Measurements from ENCODE around the gene PRKG1.

The PRKG1 gene

DNA sequence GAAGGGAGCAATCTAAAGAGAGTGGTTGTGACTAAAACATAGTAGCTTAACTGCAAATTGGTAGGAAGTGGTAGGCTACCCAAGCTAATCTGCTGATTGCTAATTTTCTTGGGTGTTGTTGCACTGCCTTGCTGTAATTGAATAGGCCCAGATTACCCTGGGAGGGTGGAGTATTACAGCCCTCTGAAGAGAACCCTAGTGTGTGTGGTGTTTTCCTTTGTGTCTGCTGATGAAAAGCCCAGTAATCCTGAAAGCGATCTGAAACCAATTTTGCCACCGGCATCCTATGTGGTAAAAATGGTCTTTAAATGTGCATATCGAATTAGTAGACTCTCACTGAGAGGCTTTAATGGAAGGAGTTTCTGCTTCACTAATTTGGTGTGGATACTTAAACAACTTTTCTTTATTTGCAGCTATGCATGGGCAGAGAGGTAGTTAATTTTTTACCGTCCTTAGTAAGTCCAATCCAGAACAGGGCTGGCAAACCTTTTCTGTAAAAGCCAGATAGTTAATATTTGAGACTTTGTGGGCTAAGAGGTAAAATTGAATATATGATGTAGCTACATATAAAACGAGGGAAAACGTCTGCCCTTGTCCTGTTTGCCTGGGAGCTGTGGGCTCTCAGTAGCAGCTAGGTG is 532.7 kb downstream of the PRKG1 start:
- no peak for DNase-seq (ENCODE audit: low spot score)

GRCh38 chr10:51607463-51607835 is 533.2 kb downstream of the PRKG1 start:
- DNase-seq (ENCODE audit: low spot score): no peak

GRCh38 chr10:51608211-51608610 is 533.9 kb downstream of the PRKG1 start:
- DNase-seq (ENCODE audit: low spot score): no peak

DNA sequence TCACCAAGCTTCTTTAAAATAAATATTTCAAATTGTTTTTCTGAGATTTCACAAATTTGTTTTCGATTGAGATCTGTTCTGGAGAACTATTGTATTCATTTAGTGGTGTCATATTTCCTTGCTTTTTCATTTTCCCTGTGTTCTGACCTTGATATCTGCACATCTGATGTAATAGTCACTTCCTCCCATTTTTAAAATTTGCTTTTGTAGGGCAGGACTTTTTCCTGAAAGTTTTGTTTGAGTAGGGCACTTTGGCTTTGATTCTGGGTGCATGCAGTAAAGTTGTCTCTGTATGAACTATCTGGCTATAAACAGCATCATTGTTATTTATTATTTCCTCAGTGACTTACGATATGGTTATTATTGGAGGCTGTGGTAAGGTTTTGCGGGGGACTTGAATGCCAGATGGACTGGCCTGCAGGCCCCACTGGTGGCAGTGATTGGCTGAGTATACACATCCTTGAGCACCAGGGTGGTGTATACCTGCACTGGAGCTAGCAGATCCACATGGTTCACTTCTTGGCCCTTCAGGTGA is 541.5 kb downstream of the PRKG1 start:
- no peak for DNase-seq (ENCODE audit: low spot score)

DNA sequence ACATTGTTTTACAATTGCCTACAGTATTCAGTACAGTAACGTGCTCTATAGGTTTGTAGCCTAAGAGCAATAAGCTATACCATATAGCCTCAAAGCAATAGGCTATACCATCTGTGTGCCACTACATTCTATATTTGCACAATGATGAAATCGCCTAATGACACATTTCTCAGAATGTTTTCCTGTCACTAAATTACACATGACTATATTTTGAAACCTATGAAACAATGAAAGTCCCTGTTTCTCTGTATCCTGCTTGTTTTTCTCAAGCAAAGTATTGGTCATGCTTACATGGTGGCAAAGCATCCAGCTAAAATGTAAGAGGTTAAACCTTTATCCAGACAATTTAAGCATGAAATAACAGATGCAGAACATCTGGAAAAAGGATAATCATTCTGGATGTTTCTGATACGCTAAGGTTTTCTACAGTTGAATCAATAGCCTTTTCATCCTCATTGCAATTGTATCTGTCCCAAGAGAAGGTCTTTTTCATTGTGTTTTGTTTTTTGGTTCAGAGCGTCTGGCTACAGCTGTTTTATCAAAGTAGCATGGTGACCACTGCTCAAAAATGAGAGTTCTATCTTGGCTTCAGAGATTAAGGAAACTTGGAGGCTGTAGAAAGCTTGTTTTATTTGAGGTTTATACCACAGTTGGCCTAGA is 543.4 kb downstream of the PRKG1 start:
- DNase-seq (ENCODE audit: low spot score): no peak

DNA sequence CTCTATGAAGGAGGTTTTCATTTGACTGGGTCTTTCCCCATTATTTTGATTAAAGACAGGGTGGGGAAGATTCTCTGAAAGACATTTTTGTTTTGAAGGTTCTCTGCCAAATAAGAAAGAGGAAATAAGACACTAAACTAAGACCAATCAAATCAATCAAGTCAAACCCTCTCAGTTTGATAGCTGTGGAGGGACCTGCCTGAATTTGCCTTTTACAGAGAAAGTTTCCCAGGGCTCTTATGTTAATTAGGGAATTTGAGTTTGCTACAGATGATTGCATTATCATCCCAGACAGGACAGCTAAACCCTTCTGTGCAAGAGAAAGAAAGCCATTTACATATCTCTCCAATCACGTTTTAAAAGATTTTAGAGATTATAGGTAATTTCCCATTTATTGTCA is 545.1 kb downstream of the PRKG1 start:
- DNase-seq (ENCODE audit: low spot score): no peak

- DNase-seq (ENCODE audit: low spot score): no peak
Measured at GRCh38 chr10:51620131-51620530, 545.8 kb downstream of the PRKG1 start.

GRCh38 chr10:51624013-51624412 is 549.7 kb downstream of the PRKG1 start:
- no peak for DNase-seq (ENCODE audit: low spot score)

- DNase-seq (ENCODE audit: low spot score): no peak
Measured at GRCh38 chr10:51629934-51630639, 555.8 kb downstream of the PRKG1 start.

DNA sequence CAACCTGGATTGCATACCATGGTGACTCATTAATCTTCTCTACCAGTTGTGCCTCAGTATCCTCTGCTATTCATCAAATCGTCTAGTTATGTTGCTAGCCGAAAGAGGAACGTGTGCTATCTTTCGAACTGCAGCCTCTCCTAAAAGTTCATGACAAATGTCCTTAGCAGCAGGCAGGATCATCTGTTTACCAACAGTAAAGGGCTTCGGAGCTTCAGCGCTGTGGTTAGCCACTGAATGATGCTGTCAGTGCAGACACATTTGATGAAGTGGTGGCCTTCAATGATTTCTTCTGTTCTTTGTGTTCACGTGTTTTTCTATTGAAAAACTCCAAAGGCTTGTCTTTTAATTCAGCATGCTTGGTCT is 556.3 kb downstream of the PRKG1 start:
- no peak for DNase-seq (ENCODE audit: low spot score)

- DNase-seq (ENCODE audit: low spot score): no peak
Measured at GRCh38 chr10:51635436-51635835, 561.1 kb downstream of the PRKG1 start.

GRCh38 chr10:51638211-51638610 is 563.9 kb downstream of the PRKG1 start:
- no peak for DNase-seq (ENCODE audit: low spot score)

DNA sequence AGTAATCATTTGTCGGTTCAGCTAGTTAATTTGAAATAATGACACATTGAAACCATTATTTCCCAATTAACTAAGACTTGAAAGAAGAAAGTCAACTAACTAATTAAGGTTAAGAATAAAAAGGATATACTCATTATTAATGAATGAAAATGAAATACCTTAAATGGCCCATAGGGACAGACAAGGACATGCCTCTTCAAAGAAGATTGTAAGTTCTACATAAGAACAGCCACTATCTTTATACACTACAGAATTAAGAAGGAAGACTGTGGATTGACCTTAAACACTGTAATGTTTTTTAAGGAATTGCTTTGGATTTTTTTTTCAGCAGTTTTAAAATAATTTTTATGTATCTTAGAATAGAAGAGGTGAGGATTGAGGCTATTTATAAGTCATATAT is 564.5 kb downstream of the PRKG1 start:
- DNase-seq (ENCODE audit: low spot score): no peak

- no peak for DNase-seq (ENCODE audit: low spot score)
Measured at GRCh38 chr10:51640120-51640819, 566.0 kb downstream of the PRKG1 start.

DNA sequence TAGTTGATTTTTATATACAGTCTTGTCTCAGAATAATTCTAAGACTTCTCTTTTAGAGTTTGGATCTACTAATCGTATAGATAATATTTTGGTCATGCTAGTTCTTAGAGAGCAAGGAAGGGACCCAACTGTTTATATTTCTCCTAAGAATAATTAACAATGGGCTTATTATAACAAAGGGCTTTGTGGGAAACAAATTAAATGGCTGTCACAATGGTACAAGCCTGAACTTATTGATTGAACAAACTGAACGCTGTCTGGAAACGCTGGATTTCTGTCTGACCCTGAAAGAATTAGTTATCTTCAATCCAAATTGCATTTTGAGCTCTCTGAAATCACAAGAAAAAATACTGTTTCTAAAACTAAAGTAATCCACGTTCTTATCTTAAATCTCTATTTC is 568.3 kb downstream of the PRKG1 start:
- no peak for DNase-seq (ENCODE audit: low spot score)

- DNase-seq (ENCODE audit: low spot score): no peak
Measured at GRCh38 chr10:51643734-51644133, 569.4 kb downstream of the PRKG1 start.

DNA sequence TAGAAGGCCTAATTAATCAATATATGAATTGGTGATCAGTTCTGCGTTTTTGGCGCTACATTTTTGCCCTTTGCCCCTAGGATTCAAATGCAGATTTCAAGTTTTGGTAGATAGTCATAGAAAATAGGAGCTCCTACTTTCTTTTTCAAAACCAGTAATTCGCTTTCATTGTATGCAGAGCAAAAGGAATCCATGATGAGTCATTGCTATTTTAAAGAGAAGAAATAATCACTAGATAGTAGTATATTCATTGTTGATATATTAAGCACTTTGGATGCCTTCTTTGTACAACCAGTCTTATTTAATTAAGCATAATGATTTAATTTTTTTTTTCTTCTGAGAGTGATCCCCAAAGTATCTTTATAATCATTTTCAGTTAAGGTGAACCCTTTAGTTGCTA is 574.8 kb downstream of the PRKG1 start:
- no peak for DNase-seq (ENCODE audit: low spot score)

- no peak for DNase-seq (ENCODE audit: low spot score)
Measured at GRCh38 chr10:51651063-51651462, 576.8 kb downstream of the PRKG1 start.

DNA sequence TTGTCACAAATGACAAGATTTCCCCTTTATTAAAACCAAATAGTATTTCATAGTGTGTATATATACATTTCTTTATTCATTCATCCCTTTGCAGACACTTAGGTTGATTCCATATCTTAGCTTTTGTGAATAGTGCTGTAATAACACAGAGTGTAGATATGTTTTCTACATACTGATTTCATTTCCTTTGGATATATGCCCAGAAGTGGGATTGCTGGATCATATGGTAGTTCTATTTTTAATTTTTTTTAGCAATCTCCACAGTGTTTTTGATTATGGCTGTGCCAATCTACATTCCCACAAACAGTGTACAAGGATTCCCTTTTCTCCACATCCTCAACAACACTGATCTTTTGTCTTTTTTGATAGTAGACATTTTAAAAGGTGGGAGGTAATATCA is 578.7 kb downstream of the PRKG1 start:
- DNase-seq (ENCODE audit: low spot score): no peak

- DNase-seq (ENCODE audit: low spot score): no peak
Measured at GRCh38 chr10:51654918-51655317, 580.6 kb downstream of the PRKG1 start.

DNA sequence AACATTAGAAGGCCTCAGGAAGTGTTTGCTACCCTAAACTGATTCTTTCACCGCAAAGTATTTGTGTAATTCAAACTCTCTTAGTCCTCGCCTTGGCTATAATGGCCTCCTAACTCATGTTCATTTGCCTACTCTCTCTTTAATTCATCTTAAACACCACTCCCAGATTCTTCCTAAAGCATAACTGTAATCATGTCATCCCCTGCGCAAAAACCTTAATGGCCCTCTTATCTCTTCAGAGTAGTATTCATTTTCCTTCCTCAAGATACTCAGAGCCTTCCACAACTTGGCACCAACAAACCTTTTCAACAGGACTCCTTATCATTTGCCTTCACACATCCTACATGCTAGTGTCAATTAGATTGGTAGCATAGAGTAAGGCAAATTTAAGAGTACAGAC is 582.2 kb downstream of the PRKG1 start:
- DNase-seq (ENCODE audit: low spot score): no peak

- no peak for DNase-seq (ENCODE audit: low spot score)
Measured at GRCh38 chr10:51658000-51658399, 583.7 kb downstream of the PRKG1 start.

- no peak for DNase-seq (ENCODE audit: low spot score)
Measured at GRCh38 chr10:51659344-51659743, 585.1 kb downstream of the PRKG1 start.

Measured in SW480 (cell line).